HepG2 (cell line): ENCODE data around the gene BRAT1. TPM values are rescaled to one million over a fixed set of nuclear protein-coding genes. Genes with fewer than 3 reads are reported as not detected.

Experiments
- AGO1 ChIP-seq: fragments of 200-400 bp; formaldehyde crosslinking; IDR thresholded peaks from 2 replicates; pipeline ENCODE4 v1.6.1; 2017; ENCODE audit warnings: mild to moderate bottlenecking, low read depth, low read length, moderate library complexity; ENCODE audit not compliant: poor library complexity, severe bottlenecking
- ATAD3A ChIP-seq: sonication (generic); formaldehyde crosslinking; IDR thresholded peaks from 2 replicates; pipeline ENCODE4 v1.4.0; 2020; ENCODE audit warnings: missing genetic modification reagents
- CREM ChIP-seq, 2 experiments: sonication (generic) in 1 of 2; formaldehyde crosslinking in 1 of 2; IDR thresholded peaks; 2 replicates each; pipeline versions ENCODE4 v1.4.0 to v1.6.1; 2016 to 2020; ENCODE audit warnings: antibody characterized with exemption in 1 of 2, mild to moderate bottlenecking in 1 of 2, missing genetic modification reagents in 1 of 2
- MIER3 ChIP-seq: IDR thresholded peaks from 2 replicates; pipeline ENCODE4 v1.6.1; 2016; ENCODE audit warnings: missing compliant biosample characterization, borderline replicate concordance
- NFE2L2 ChIP-seq: fragments of 150-350 bp; IDR thresholded peaks from 2 replicates; pipeline ENCODE4 v1.6.1; 2014; ENCODE audit warnings: low read length
- SATB2 ChIP-seq: sonication (generic); formaldehyde crosslinking; IDR thresholded peaks from 2 replicates; pipeline ENCODE4 v1.5.0; 2020; ENCODE audit warnings: missing genetic modification reagents
- SIX1 ChIP-seq: sonication (generic); formaldehyde crosslinking; IDR thresholded peaks from 2 replicates; pipeline ENCODE4 v1.4.0; 2020; ENCODE audit warnings: missing genetic modification reagents, borderline replicate concordance
- SOX6 ChIP-seq, 2 experiments: fragments of 450-650 bp in 1 of 2; sonication (generic) in 1 of 2; formaldehyde crosslinking in 1 of 2; IDR thresholded peaks; 2 replicates each; pipeline versions ENCODE4 v1.4.0 to v1.6.1; 2017 to 2020; ENCODE audit warnings: antibody characterized with exemption in 1 of 2, mild to moderate bottlenecking in 1 of 2, missing genetic modification reagents in 1 of 2
- THAP8 ChIP-seq: sonication (generic); formaldehyde crosslinking; IDR thresholded peaks from 2 replicates; pipeline ENCODE4 v1.5.1; 2020; ENCODE audit warnings: missing genetic modification reagents, mild to moderate bottlenecking, borderline replicate concordance
- YEATS2 ChIP-seq: sonication (generic); formaldehyde crosslinking; IDR thresholded peaks from 2 replicates; pipeline ENCODE4 v1.4.0; 2020; ENCODE audit warnings: missing genetic modification reagents, borderline replicate concordance
- ZBTB20 ChIP-seq: sonication (generic); formaldehyde crosslinking; IDR thresholded peaks from 2 replicates; pipeline ENCODE4 v1.8.1; 2023; ENCODE audit warnings: missing genetic modification reagents, low read depth, mild to moderate bottlenecking, borderline replicate concordance
- ZFAT ChIP-seq: sonication (generic); formaldehyde crosslinking; conservative IDR thresholded peaks from 2 replicates; pipeline ENCODE4 v1.8.1; 2023; ENCODE audit warnings: missing genetic modification reagents, inconsistent platforms
- ZNF451 ChIP-seq: sonication (generic); formaldehyde crosslinking; IDR thresholded peaks from 2 replicates; pipeline ENCODE4 v1.5.0; 2020; ENCODE audit warnings: mild to moderate bottlenecking, missing genetic modification reagents
- ZNF552 ChIP-seq: sonication (generic); formaldehyde crosslinking; IDR thresholded peaks from 2 replicates; pipeline ENCODE4 v1.9.0; 2022; ENCODE audit warnings: missing genetic modification reagents, mild to moderate bottlenecking, borderline replicate concordance
- ZNF556 ChIP-seq: sonication (generic); formaldehyde crosslinking; IDR thresholded peaks from 2 replicates; pipeline ENCODE4 v1.4.0; 2020; ENCODE audit warnings: mild to moderate bottlenecking, missing genetic modification reagents, borderline replicate concordance
- ZNF687 ChIP-seq: sonication (generic); formaldehyde crosslinking; IDR thresholded peaks from 2 replicates; pipeline ENCODE4 v1.5.1; 2020; ENCODE audit warnings: mild to moderate bottlenecking, missing genetic modification reagents, moderate library complexity
- ZNF709 ChIP-seq: sonication (generic); formaldehyde crosslinking; IDR thresholded peaks from 2 replicates; pipeline ENCODE4 v1.5.0; 2020; ENCODE audit warnings: mild to moderate bottlenecking, missing genetic modification reagents
- polyA plus RNA-seq, 8 experiments: library from polyadenylated mRNA; depleted of rRNA in 3 of 8; stranded (reverse) in 7 of 8; unstranded in 1 of 8; fragments of >200 nt; fragmentation: Illumina TruSeq in 4 of 8; extraction: Trizol in 4 of 8; gene quantifications; 2 replicates each; pipeline versions ENCODE4 v1.2.1 to v1.2.3, GENCODE V29; 2011 to 2016; ENCODE audit warnings: low read depth in 4 of 8, missing spikeins in 1 of 8, mixed read lengths in 1 of 8; ENCODE audit not compliant: insufficient read depth in 1 of 8
- total RNA-seq, 5 experiments: library from RNA; depleted of rRNA; stranded (reverse); fragments of >200 nt; fragmentation: Illumina TruSeq; extraction: Trizol; gene quantifications; 2 replicates each; pipeline ENCODE4 v1.2.3, GENCODE V29; 2016; ENCODE audit warnings: low read depth in 1 of 5
- TF ChIP-seq, protein P1 (sequence below): sonication (generic); formaldehyde crosslinking; IDR thresholded peaks from 2 replicates; pipeline ENCODE4 v1.4.0; 2020; ENCODE audit warnings: missing genetic modification reagents, borderline replicate concordance
- TF ChIP-seq, protein P2 (sequence below): sonication (generic); formaldehyde crosslinking; IDR thresholded peaks from 2 replicates; pipeline ENCODE4 v1.9.0; 2021; ENCODE audit warnings: missing genetic modification reagents, borderline replicate concordance
- TF ChIP-seq, protein P3 (sequence below): sonication (generic); formaldehyde crosslinking; IDR thresholded peaks from 2 replicates; pipeline ENCODE4 v1.4.0; 2020; ENCODE audit warnings: missing genetic modification reagents, low read depth, mild to moderate bottlenecking, borderline replicate concordance

BRAT1 gene
- total and polyA plus RNA-seq, 2 of the 13 experiments (the other 11 are each of a cell fraction or from before 2014, with no cell fraction given) = 10.2 to 20.3 TPM

DNA sequence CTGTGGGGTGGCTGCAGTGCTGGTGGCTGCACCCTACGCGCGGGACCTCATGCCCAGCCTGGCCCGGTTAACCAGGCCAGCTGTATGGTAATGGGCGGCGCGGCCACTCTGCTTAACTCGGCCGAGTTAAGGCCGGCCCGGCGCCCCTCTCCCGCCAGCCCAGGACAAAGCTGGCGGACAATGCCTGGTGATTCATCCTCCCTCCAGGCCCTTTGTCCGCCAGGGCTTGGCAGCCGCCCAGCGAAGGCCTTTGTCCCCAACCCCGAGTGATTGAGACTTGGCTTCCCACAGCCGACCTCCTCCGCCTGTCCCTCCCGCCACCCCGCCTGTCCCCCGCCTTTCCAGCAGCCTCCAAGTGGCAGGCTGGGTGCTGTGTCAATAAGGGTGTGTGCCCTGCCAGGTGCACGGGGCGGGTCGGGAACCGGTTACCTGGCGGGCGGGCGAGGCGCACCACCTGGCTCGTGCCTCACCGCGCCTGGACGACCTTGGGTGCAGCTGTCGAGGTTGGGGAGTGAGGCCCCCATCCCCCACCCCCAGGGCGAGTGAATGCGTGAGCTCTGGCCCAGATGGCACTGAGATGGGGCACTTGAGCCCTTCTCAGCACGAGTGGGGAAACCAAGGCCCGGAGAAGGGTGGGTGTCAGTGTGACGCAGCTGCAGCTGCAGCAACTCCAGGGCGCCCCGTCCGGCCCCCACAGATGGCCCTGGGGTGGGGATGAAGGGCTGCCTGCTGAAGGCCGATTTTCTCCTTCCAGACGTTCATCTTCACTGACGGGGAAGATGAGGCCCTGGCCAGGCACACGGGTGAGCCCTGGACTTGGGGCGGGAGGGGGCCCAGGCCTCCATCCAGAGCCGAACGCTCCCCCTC lies 31.1 kb downstream of the BRAT1 start (continued):
- TF ChIP-seq ZNF687 = peak; percentile 60
- TF ChIP-seq CREM (IDR thresholded peaks at IDR 0.05) = no peak
- no peak for TF ChIP-seq CREM (CRISPR knock-in tag; IDR thresholded peaks at IDR 0.05)
- TF ChIP-seq ZNF451 (CRISPR knock-in tag) = no peak
- no peak for TF ChIP-seq ATAD3A
- TF ChIP-seq YEATS2 (CRISPR knock-in tag) = no peak
- no peak for TF ChIP-seq ZNF552 (CRISPR knock-in tag)
- no peak for TF ChIP-seq NFE2L2
- no peak for TF ChIP-seq MIER3 (CRISPR knock-in tag)
- no peak for TF ChIP-seq THAP8 (CRISPR knock-in tag)
- TF ChIP-seq SIX1 (CRISPR knock-in tag) = no peak
- TF ChIP-seq SOX6 (IDR thresholded peaks at IDR 0.05) = no peak
- TF ChIP-seq SOX6 (CRISPR knock-in tag; IDR thresholded peaks at IDR 0.05) = peak; percentile 98
- no peak for TF ChIP-seq ZFAT (CRISPR knock-in tag)
- TF ChIP-seq ZBTB20 (CRISPR knock-in tag) = no peak
- TF ChIP-seq AGO1 = peak; percentile 18
- TF ChIP-seq ZNF709 (CRISPR knock-in tag) = no peak
- TF ChIP-seq SATB2 (CRISPR knock-in tag) = no peak
- TF ChIP-seq, protein P1, sequence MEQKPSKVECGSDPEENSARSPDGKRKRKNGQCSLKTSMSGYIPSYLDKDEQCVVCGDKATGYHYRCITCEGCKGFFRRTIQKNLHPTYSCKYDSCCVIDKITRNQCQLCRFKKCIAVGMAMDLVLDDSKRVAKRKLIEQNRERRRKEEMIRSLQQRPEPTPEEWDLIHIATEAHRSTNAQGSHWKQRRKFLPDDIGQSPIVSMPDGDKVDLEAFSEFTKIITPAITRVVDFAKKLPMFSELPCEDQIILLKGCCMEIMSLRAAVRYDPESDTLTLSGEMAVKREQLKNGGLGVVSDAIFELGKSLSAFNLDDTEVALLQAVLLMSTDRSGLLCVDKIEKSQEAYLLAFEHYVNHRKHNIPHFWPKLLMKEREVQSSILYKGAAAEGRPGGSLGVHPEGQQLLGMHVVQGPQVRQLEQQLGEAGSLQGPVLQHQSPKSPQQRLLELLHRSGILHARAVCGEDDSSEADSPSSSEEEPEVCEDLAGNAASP (CRISPR knock-in tag) = no peak
- TF ChIP-seq, protein P2, sequence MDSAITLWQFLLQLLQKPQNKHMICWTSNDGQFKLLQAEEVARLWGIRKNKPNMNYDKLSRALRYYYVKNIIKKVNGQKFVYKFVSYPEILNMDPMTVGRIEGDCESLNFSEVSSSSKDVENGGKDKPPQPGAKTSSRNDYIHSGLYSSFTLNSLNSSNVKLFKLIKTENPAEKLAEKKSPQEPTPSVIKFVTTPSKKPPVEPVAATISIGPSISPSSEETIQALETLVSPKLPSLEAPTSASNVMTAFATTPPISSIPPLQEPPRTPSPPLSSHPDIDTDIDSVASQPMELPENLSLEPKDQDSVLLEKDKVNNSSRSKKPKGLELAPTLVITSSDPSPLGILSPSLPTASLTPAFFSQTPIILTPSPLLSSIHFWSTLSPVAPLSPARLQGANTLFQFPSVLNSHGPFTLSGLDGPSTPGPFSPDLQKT (CRISPR knock-in tag) = no peak
- TF ChIP-seq, protein P3, sequence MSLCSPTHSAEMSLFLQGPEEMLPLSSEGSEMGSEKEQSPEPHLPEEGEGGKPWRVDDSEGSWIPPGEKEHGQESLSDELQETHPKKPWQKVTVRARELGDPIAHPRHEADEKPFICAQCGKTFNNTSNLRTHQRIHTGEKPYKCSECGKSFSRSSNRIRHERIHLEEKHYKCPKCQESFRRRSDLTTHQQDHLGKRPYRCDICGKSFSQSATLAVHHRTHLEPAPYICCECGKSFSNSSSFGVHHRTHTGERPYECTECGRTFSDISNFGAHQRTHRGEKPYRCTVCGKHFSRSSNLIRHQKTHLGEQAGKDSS (CRISPR knock-in tag) = no peak
- 0 out of 2 replicates have a peak, but pooled peaks have one; percentile 40 for TF ChIP-seq ZNF556
